EL (cell line): ENCODE measurements around the gene HDAC9.
"Not testable (repeated sequence)": the region's sequence is repeated elsewhere in the genome, so short reads cannot be mapped to it uniquely, and the experiment has no call there.

Experiments used
- DNase-seq: peaks from one replicate; pipeline ENCODE4 v3.0.0-alpha.2; 2016

The HDAC9 gene

GRCh38 chr7:18905316-18905943 lies 409.9 kb downstream of the HDAC9 start:
- no peak for DNase-seq

GRCh38 chr7:18906901-18907300 lies 411.4 kb downstream of the HDAC9 start:
- no peak for DNase-seq

GRCh38 chr7:18913106-18913505 lies 417.6 kb downstream of the HDAC9 start:
- no peak for DNase-seq

GRCh38 chr7:18916826-18917225 lies 421.3 kb downstream of the HDAC9 start:
- DNase-seq: no peak

DNA sequence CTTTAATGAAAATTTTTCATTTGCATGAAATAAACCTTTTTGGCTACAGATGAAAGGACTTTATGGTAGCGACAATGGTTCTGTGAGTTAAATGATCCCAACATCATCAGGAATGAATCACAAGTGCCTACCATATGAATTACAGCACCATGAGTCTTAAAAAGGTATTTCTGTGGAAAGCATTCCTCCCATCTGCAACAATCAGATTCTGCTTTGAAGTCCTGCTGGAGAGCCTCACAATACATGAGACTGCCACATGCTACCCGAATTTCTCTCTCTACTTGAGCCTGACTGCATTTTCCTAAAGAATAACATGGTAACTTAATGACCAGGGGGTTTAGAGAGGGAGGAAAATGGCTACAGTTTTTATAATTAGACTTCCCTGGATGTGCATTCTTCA lies 431.6 kb downstream of the HDAC9 start:
- DNase-seq: peak; percentile 26

DNA sequence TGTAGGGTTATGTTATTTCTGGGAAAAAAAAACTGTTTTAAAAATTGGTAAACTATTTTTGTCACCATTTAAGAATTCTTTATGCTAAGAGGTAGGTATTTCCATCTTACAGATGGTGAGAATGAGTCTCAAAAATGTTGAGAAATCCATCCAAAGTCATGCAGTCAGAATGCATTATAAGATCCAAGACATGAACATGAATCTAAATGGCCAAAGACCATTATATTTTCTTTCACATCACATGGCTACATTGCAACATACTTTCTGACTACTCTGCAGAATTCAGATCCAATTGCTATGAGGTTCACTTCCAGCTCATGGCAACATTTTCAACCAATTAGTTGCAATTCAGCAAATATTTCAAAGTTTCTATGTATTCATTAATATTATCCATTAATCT lies 440.7 kb downstream of the HDAC9 start:
- DNase-seq: no peak

- DNase-seq: no peak
These were observed 444.4 kb downstream of the HDAC9 start for GRCh38 chr7:18939771-18940592.

DNA sequence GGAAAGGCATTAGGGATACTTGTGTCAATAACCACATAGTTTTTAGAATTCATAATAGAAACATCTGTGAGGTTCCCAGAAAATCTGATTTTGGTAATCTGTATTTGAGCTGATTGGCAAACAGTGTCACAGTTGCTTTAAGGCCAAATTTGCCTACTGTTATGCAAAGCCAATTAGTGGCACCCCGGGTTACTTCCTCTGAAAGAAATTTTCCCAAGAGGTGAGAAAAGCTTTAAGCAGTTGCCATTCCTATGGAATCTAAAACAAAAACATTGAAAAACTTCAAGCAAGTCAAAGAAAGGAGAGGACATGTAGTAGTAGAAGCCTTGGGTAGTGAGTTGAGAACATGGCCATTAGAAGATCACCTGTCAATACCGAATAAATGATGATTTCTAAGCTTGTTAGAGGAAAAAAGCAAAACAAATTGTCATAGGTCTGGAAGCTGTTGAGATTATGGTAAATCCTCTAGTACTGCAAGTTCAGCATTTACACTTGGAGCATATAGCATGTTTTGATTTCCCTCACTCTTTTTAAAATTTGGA lies 445.1 kb downstream of the HDAC9 start:
- DNase-seq: no peak

GRCh38 chr7:18941207-18941606 lies 445.7 kb downstream of the HDAC9 start:
- DNase-seq: no peak

DNA sequence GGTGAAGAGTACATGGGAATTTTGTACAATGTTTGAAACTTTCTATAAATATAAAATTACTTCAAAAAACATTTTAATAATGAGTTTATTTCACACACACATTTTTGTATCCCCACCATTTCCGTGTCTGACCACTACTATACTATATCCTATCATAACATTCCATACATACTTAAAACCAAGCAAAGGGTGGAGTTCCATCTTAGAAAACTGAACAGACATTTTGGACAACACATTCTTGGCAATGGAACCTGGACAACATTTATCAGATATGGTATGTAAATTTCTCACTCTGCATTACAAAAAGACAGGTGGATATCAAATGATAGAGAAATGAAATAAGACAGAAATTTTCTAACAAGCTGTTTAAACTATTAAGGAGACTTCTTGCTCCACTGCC lies 453.0 kb downstream of the HDAC9 start:
- DNase-seq: peak; percentile 3

DNA sequence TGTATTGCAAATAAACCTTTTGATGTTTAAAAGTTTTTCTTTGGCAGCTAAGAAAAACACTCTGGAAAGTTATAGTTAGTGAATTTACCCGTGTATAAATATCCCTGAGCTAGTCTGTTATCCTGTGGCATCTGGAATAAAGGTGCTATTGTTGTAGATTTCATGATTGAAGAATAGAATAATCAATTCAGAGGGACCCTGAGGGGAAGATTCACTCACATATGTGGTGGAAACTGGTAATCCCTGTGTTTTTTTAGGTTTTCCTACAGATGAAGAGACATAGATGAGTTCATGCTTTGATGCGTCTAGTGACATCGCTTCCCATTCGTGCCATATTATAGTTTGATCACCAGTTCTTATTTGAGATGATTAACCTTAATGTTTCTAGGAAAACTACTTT lies 457.3 kb downstream of the HDAC9 start:
- no peak for DNase-seq

- DNase-seq: peak; percentile 50
These were observed 463.1 kb downstream of the HDAC9 start for GRCh38 chr7:18958627-18959026.

GRCh38 chr7:18960725-18961124 lies 465.2 kb downstream of the HDAC9 start:
- DNase-seq: no peak

DNA sequence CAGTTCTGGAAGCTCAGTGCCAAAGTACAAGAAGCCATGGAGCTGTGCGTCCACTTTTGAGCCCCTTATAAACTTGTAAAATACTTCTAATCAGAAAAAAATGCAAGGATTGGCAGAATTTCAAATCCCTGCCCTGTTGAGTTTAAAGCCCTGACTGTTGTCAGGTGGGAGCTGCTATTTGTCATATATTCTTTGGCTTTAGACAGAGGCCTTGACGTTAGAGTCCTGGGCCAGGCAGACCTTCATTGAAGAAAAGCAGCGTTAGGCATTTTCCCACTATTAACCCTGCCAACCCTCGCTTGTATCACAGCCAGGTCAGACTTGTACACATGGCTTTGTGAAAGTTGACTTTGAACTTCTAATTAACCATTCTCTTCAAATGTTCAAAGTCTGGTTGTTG lies 466.5 kb downstream of the HDAC9 start:
- DNase-seq: peak; percentile 60

- no peak for DNase-seq
These were observed 470.1 kb downstream of the HDAC9 start for GRCh38 chr7:18965657-18966056.

GRCh38 chr7:18967755-18968154 lies 472.2 kb downstream of the HDAC9 start:
- DNase-seq: not testable (repeated sequence)

DNA sequence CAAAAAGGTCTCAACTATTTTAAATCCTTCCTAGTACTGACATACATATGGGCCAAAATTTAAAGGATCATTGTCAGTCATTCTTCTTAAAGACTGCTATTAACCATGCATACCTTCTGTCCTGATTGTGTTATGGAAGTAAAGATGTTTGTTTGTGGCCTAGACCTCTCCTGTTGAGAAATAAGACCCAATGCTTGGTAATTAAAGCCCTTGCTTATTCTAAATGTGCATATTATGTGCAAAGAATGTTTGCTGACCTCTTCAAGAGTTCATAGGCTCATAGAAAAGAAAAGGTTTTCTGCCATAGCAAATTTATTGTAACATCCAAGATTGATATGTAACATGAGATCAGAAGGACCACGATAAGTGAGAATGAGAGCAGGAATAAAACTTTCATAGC lies 476.3 kb downstream of the HDAC9 start:
- DNase-seq: no peak

DNA sequence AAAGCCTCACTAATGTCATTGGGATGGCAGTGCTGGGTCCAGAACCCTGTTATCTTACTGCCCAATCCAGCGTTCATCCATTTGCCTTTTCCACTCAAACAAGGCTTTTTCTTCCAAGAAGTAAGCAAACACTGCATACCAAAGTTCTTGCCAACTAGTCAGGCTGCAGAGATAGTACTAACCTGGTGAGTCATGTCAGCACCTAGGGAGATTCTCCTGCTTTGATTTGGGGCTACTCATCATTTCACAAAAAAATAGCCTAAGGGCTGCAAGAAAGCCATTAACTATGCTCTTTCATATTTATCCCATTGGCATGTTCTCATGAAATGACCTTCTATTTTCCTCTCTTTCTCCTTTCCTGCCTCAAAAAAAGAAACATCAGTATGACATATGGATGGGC lies 479.3 kb downstream of the HDAC9 start:
- peak; percentile 91 for DNase-seq

GRCh38 chr7:18975276-18975675 lies 479.7 kb downstream of the HDAC9 start:
- DNase-seq: no peak

- DNase-seq: no peak
These were observed 480.2 kb downstream of the HDAC9 start for GRCh38 chr7:18975689-18976280.

GRCh38 chr7:18976715-18977471 lies 481.3 kb downstream of the HDAC9 start:
- DNase-seq: no peak

DNA sequence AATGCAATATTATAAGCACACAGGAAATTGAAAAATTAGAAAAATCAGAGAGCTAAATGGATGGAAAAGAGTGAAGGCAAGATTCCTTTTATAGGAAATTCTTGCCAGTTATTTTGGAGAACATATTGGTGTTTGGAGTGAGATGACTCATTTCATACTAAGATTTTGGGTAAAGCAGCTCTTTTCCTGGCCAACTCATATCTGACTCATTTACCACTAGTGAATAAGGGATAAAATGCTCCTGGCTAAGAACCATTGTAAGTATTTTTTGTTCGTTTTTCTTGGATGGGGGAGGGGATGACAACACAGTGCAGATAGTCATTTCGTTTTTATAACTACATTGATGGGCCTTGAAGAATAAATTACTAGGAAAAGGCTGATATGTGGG lies 482.6 kb downstream of the HDAC9 start:
- DNase-seq: peak; percentile 91

- DNase-seq: not testable (repeated sequence)
These were observed 495.2 kb downstream of the HDAC9 start for GRCh38 chr7:18990700-18991099.
